HG02571 (cell line): ENCODE measurements around the gene POLN.
"Not testable (repeated sequence)": the region's sequence is repeated elsewhere in the genome, so short reads cannot be mapped to it uniquely, and the experiment has no call there.

Experiments
- ATAC-seq: cut with Tn5 transposase; IDR thresholded peaks from one replicate; pipeline ENCODE4 v1.9.1; 2021; ENCODE audit warnings: mild to moderate bottlenecking, moderate library complexity; ENCODE audit not compliant: unreplicated experiment

The POLN gene

DNA sequence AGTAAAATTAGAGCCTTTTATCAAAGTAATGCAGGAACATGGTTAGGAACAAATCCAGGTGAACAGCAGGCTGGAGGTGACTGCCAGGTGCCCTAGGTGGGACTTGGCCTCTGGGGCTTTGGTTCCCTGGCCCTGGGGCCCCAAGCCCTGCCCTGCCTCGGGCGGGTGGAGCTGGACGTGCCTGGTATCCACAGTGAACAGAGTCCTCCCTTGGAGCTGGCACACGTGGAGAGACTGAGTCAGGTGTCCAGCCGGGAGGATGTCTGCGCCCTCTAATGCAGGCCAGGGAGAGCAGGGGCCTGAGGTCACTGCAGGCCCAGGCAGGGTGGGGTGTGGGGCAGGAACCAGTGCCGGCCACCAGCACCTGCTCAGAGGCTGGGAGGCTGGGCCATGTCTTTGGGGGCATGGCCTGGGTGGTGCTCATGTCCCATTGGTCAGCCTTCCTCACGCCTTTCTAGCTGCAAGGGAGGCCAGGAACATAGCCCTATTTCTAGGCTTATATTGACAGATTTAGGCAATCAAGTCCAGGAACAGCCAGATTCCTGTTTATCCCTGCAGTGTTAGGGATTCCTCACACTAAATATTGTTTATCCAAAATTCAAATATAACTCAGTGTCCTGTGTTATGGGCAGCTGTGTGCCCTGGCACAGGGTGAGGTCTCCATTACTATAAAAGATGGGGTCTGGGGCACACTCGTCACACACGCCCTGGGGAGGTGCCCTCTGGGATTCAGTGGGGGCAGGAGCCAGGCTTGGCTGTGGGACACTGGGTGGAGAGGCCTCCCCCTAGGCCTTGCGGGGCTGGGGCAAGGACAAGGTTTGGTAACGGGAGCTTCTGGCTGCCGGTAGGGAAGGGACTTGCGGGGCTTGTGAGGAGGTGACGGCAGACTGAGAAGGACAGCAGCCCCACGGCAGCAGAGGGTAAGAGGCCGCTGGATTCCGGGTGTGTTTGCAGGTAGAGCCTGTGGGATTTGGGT, 197.1 kb downstream of the POLN start:
- ATAC-seq: no peak

DNA sequence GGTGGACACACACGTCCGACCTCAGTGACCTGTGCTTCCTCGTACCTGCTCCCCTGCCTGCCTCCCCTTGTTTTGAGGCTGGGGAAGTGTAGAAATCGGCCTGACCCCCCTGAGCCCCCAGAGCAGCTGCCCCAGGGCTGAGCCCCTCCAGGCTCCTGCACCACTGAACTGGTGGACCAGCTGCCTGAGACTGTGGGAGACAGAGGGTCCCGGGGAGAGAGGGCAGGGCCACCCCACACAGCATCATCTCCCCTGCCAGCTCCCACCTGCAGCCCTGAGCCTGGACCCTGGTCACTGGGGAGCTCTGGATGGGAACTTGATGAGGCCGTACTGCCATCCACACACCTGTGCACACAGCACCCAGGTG, 197.8 kb downstream of the POLN start:
- ATAC-seq: no peak

DNA sequence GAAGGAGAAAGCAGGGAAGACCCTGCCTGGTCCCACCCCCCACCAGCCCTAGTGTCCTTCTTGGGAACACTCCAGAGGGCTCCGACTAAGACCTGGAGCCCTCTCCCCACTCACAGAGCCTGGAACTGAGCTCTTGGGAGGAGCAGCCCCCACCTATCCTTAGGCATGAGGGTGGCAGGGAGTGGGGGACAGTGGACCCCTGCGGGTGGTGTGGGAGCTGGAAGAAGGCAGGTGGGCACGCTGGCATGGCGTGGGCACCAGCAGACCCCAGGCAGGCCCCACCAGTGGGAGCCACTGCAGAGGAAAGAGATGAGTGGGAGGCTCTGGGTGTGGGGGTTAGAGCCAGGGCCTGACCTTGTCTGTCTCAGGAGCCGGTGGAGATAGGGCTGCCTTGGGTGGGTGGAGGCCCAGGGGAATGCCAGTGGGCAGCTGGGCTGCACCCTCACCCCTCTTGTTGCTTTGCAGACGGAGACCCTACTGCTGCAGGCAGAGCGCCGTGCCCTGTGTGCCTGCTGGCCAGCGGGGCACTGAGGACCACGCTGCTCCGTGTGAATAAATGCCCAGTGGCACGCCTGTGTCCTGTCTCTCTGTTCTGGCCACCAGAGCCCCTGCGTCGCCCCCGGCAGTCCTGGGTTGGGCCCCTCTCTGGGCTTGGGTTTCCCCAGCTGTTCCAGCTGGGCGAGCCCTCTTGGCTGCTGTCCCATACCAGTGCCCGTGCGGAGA, 198.4 kb downstream of the POLN start:
- ATAC-seq: no peak

DNA sequence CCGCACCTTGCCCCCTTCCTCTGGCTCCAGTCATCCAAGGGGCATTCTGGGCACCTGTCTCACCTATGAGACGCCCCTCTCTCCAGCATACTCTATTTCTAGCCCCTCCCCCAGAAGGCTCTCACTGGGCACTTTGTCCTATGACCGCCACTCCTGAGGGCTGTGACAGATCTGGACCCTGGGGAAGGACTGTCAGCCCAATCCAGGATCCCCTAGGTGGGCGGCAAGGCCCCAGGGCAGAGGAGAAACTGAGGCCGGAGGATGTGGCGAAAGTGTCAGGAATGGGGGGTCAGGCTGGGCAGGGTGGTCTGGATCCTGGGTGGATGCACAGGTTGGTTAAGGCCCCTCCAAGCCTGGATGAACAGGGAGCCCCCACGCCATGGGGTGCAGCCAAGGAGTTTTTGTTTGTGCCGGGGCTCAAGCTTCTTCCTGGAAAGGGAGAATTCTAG, 198.9 kb downstream of the POLN start:
- no peak for ATAC-seq

DNA sequence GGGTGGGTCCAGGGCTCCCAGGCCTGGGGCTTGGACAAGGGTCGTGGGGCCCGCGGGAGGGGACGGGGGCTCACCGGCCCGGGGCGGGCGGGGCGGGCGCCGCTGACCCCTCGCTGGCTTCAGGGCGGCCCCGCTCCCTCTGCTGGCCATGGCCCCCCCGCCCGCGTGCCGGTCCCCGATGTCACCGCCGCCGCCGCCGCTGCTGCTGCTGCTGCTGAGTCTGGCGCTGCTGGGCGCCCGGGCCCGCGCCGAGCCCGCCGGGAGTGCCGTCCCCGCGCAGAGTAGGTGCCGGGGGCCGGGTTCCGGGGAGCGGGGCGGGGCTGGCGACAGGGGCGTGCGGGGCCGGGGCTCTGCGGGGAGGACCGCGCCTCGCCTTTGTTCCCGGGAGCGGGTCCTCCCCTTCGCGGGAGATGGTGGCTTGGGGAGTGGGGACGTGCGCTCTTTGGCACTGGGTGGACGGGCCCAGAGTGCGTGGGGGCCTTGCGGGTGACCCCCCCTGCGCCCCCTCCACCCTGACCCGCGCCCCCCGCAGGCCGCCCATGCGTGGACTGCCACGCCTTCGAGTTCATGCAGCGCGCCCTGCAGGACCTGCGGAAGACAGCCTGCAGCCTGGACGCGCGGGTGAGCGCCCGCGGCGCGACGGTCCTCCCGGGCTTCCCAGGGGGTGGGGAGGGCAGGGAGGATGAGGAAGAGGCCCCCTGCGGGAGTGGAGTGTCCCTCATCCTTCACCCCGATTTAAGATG, 199.5 kb downstream of the POLN start:
- ATAC-seq: no peak

DNA sequence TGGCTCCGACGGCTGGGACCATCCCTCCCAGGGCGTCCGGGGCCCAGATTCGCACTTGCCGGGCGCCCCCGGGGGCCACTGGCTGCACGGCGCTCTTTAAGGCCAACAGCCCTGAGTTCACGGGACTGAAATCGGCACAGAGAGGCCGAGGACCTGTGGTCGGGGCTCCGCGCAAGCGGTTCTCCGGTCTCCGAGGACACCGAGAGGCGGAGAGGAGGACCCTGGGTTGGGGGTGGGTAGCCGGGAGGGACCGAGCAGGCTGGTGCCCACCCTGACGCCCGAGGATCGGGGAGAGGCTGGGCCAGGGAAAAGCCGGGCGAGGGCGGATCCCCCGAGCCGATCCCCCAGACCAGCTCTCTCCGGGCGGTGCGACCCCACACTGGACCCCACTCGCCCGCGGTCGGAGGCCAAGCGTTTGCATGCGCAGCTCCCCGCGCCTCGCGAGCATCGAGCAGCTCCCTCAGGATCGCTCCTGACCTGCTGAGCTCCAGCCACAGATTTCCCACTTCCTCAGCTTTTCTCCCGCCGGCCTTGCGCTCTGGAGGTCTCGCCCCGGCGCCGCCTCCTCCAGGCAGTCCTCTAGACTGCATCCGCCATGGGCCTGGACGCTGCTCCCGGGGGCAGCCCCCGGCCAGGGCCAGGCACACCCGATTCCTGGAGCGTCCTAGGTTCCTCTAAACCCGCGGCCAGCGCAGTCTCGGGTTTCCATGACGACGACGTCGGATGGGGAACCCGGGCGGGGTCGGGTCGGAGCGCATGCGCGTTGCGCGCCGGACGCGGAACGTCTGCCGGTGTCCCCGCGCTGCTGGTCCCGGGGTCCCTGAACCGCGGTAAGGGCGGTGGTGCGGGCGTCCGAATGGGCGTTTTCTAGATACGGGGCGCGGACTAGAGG, 200.4 kb downstream of the POLN start:
- ATAC-seq: peak; percentile 54

DNA sequence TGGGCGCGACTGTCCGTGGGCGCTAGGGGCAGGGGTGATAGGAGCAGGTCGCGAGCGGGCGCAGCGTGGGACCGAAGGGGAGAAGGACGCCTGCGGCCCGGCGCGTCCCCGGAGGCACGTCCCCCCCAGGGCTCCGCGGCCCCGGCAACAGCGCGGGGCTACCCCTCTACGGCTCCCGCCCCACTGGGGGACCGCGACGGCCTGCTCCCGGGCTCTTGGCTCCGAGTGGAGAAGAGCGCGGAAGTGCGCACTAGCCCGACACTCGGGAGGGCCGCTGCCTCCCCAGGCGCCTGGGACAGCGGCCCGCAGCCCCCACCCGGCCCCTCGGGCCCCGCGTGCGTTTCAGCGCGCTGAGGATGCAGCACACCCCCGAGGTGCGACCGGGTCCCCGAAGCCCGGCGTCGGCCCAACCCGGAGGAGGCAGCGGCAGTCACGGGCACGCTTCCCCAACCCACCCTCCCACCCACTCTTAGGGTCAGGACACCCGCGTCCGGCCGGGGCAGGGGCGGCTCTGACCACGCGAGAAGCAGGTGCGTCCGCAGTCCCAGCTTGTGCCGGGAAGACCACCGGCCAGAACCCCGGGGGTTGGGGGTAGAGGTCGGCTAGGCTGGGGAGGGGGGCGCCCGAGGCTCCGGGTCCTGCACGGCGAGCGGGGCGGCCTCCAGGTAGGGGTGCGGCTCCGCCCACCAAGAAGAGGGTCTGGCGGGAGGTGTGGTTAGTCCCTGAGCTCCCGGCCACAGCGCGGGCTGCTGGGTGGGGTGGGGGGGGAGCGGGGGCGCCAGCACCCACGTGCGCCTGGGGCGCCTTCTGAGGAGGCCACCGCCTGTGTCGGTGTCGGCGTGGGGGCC, 201.3 kb downstream of the POLN start:
- ATAC-seq: no peak

DNA sequence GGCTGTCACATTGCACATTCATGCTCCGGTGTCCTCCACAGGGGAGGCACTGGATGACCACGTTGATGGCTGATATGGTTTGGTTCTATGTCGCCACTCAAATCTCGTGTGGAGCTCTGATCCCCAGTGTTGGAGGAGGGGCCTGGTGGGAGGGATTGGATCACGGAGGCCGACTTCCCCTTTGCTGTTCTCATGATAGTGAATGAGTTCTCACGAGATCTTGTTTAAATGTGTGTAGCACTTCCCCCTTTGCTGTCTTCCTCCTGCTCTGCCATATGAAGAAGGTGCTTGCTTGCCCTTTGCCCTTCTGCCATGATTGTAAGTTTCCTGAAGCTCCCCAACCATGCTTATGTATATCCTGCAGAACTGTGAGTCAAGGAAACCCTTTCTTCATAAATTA, 205.1 kb downstream of the POLN start:
- ATAC-seq: no peak

DNA sequence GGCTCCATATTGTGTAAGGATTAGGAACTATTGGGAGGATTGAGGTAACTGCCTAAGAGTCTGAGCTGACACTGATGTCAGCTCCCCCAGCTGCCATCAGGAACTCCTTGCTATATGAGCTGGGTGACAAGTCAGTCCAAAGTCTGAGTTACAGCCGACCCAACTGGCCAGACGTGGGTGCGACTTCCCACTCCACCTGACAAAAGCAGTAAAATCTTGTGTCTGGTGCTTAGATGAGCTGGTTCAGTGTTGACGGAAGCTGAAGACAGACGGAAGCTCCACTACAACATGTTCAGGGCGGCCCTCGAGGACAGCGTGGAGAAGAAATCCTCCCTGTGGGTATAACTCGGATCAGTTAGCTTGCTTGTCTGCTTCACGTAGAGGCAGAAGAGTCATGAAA, 205.6 kb downstream of the POLN start:
- ATAC-seq: no peak

DNA sequence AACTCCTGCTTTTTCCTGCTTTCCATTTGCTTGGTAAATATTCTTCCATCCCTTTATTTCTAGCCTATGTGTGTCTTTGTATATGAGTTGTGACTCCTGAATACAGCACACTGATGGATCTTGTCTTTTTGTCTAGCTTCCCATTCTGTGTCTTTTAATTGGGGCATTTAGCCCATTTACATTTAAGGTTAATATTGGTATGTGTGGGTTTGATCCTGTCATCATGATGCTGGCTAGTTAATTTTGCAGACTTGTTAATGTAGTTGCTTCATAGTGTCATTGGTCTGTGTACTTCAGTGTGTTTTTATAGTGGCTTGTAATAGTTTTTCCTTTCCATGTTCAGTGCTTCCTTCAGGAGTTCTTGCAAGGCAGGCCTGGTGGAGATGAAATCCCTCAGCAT, 210.8 kb downstream of the POLN start:
- ATAC-seq: not testable (repeated sequence)

DNA sequence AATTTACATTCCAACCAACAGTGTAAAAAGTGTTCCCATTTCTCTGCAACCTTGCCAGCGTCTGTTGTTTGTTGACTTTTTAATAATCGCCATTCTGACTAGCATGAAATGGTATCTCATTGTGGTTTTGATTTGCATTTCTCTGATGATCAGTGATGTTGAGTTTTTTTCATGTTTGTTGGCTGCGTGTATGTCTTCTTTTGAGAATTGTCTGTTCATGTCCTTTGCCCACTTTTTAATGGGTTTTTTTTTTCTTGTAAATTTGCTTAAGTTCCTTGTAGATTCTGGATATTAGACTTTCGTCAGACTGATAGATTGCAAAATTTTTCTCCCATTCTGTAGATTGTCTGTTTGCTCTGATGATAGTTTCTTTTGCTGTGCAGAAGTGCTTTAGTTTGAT, 214.8 kb downstream of the POLN start:
- ATAC-seq: not testable (repeated sequence)

DNA sequence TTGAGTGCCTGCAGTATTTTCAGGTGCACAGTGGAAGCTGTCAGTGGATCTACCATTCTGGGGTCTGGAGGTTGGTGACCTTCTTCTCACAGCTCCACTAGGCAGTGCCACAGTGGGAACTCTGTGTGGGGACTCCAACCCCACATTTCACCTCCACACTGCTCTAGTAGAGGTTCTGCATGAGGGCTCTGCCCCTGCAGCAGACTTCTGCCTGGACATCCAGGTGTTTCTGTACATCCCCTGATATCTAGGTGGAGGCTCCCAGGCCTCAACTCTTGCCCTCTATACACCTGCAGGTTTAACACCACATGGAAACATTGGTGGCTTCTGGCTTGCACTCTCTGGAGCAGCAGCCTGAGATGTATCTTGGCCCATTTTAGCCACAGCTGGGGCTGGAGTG, 216.1 kb downstream of the POLN start:
- no peak for ATAC-seq

DNA sequence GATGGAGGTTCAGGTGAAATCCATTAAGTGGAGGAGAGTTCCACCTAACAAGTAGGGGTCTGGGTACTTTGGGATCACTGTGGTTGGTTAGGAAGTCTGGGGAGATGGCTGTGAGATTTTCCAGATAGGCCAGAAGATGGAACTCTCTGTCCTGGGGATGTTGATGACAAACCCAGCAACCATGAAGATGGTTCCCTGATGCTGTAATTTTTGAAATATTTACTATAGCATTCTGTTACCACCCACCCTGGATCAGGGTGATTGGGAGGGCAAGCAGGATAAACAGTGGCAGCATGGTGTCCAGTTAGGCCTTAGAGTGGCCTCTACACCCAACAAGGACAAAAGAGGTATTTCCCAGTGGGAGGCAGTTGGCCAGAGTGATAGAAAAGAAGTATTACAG, 217.2 kb downstream of the POLN start:
- no peak for ATAC-seq
